SK-N-MC (cell line): Measurements from ENCODE around the gene RGS13.

Experiments
- EZH2 ChIP-seq: fragments of 200-600 bp; sonication (generic); IDR thresholded peaks from one replicate; pipeline ENCODE4 v1.6.1; 2017; ENCODE audit warnings: antibody characterized with exemption
- FOXP2 ChIP-seq: optimal IDR thresholded peaks from 2 replicates; pipeline ENCODE3; 2011; ENCODE audit warnings: mild to moderate bottlenecking, moderate library complexity; ENCODE audit not compliant: insufficient read depth; ENCODE audit errors: extremely low read length, control extremely low read depth
- POLR2AphosphoS5 ChIP-seq: IDR thresholded peaks from 2 replicates; pipeline ENCODE4 v1.6.1; 2012; ENCODE audit warnings: mild to moderate bottlenecking, low read depth, low read length, borderline replicate concordance

DNA sequence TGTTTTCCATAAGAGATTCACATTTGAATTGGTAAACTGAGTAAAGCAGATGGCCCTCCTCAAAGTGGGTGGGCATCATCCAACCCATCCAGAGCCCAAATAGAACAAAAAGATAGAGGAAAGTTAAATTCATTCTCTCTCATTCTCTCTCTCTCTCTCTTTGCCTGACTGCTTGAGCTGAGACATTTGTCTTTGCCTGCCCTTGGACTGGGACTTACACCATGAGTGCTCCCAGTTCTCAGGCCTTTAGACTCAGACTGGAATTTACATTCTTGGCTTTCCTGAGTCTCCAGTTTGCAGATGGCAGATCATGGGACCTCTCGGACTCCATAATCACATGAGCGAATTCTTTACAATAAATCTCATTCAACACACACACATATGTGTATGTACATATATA, 69.6 kb downstream of the RGS13 start:
- TF ChIP-seq EZH2 (no peak), POLR2AphosphoS5 (no peak), FOXP2 (no peak)
